Astrocyte of the spinal cord (primary cell): ENCODE results near the gene BBX.

Source experiments
- DNase-seq: peaks from one replicate; pipeline ENCODE4 v3.0.0; 2011; ENCODE audit warnings: low read depth, low spot score
- H3K4me3 ChIP-seq: 2 replicates; pipeline ENCODE4 v1.5.1; 2011; ENCODE audit warnings: low read depth, mild to moderate bottlenecking, low read length, moderate library complexity
- in situ Hi-C: cut with HindIII; loops from 2 replicates; pipeline ENCODE4 v1.10.0; 2017; ENCODE audit warnings: low sequenced_read_pairs
- TF ChIP-seq, protein P1 (sequence below): IDR thresholded peaks from 2 replicates; pipeline ENCODE4 v1.5.1; 2012; ENCODE audit warnings: low read depth, mild to moderate bottlenecking, low read length, inconsistent platforms

The BBX gene

DNA sequence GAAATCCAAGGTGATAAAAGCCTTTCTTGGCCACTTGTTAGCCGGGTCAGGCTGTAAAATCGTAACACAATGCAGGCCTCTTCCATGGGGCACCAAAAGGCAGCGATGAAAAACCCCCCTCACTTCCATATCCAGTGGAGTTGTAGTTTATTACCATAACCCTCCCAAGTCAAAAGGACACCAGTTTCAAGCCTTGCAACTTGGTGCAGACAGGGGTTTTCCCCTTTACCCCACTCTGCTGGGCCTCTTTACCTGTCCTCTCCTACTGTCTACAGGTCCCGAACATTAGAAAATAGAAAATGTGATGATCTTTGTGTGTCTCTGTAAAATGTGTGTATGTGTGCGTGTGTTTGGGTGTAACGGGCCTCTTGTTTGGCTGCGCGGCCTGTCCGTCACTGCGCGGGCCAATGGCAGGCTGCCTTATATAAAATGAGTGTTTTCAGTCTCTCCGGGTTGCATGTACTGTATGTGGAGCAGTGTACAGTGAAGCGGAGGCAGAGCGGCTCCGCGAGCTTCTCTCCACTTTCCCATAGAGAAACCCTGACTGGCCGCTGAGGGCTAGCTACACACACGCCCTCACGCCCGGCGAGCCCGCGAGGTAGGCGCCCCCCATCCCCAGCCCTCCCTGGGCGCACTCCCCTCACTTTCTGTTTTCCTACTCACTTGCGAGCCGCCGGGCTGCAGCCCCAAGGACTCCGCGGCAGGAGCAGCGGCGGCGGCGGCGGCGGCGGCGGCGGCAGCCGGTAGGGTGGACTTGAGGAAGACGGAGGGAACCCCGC, at the start of gene BBX:
BBX (plus strand) TSS at position 453 of the 779 bp plus-strand sequence. CDS start 187,499 bp downstream, outside the sequence.
- DNase-seq: peak; percentile 99
- peak within 1 kb of the TSS; percentile 68 for H3K4me3 ChIP-seq
- in situ Hi-C loops: no loop called here
- TF ChIP-seq, protein P1, sequence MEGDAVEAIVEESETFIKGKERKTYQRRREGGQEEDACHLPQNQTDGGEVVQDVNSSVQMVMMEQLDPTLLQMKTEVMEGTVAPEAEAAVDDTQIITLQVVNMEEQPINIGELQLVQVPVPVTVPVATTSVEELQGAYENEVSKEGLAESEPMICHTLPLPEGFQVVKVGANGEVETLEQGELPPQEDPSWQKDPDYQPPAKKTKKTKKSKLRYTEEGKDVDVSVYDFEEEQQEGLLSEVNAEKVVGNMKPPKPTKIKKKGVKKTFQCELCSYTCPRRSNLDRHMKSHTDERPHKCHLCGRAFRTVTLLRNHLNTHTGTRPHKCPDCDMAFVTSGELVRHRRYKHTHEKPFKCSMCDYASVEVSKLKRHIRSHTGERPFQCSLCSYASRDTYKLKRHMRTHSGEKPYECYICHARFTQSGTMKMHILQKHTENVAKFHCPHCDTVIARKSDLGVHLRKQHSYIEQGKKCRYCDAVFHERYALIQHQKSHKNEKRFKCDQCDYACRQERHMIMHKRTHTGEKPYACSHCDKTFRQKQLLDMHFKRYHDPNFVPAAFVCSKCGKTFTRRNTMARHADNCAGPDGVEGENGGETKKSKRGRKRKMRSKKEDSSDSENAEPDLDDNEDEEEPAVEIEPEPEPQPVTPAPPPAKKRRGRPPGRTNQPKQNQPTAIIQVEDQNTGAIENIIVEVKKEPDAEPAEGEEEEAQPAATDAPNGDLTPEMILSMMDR: no peak

DNA sequence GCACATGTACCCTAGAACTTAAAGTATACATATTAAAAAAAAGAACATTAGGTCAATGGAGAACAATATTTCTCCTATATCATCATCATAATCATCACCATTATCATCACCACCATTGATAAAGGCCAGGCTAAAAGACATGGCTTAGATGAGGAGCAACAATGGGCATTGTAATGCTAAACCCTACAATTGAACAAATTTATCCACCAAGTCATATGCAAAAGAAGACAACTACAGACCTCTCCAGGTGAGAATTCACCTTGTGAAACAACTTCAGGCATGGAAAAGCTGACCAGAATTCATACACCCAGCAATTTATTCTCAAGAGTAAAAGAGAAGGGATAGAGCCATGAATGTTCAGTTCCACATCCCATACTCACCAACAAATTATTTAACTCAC, 46.3 kb upstream of the BBX start:
- in situ Hi-C loops: no loop called here
- TF ChIP-seq, protein P1: no peak
- DNase-seq: no peak
- H3K4me3 ChIP-seq: no peak overlapping the region

DNA sequence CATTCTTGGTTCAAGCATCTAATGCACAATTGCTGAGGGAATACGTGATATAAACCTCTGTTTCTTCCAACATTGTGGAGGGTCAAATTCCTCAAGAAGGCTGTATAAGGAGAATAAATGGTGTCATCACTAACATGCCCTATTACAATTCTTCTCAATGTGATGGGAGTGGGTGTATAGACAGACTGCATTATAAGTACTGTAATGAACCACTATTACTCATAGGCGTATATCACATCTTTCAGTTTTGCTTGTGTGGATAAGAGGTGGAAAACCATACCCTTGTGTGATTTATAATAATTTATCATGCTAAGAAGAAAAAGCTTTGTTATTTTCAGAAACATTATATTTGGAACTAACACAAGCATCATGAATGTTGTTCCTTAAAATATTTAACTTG, 35.3 kb upstream of the BBX start:
- in situ Hi-C loops: no loop called here
- DNase-seq: no peak
- H3K4me3 ChIP-seq: no peak overlapping the region
- TF ChIP-seq, protein P1: no peak

DNA sequence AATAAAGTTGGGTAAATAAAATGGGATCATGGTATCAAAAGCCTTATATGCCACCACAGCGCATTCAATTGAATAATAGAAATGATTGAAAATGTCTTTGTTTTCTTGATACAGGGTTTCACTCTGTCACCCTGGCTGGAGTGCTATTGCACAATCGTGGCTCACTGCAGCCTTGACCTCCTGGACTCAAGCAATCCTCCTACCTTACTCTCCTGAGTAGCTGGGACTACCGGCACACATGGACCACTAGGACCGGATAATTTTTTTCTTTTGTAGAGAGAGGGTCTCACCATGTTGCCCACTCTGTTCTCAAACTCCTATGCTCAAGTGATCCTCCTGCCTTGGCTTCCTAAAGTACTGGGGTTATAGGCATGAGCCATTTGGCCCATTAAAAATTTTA, 33.8 kb upstream of the BBX start:
- in situ Hi-C loops: no loop called here
- no peak for DNase-seq
- TF ChIP-seq, protein P1: no peak
- H3K4me3 ChIP-seq: no peak overlapping the region

DNA sequence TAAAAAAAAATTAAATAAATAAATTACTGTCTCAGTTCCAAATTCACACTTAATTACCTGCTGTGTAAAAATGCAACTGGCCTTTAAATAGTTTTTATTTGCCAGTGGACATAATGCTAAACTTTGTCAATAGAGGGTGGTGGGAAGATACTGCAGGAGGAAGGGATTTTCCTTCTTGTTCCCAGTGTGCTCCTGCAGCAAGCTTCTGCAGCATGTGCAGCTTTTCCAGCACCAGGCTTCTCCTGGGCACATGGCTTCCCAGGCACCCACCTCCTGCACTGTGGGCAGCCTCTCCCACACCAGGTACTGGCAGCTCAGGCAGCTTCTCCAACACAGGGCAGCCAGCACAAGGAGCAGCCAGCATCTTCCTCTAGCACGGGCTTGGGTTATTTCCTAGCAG, 29.6 kb upstream of the BBX start:
- no peak for DNase-seq
- TF ChIP-seq, protein P1: no peak
- in situ Hi-C loops: no loop called here
- no peak overlapping the region for H3K4me3 ChIP-seq

DNA sequence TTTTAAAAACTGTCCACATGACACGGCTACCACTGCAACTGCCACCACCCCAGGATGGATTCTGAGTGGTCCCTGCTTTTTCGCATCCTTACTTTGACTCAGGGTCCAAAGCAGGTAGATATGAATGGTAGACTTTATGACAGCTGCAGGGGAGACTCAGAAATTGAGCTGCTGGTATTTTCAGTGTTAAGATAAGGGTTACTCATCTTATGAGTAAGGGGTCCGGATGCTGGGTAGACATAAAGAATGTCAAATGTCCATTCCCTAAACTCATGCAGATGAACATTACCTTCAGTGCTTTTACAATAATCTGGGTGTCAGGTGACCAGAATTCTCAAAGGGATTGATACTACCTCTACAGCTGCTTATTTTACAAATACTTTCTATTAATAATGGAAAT, 25.9 kb upstream of the BBX start:
- DNase-seq: no peak
- TF ChIP-seq, protein P1: no peak
- H3K4me3 ChIP-seq: no peak overlapping the region
- in situ Hi-C loops: no loop called here

DNA sequence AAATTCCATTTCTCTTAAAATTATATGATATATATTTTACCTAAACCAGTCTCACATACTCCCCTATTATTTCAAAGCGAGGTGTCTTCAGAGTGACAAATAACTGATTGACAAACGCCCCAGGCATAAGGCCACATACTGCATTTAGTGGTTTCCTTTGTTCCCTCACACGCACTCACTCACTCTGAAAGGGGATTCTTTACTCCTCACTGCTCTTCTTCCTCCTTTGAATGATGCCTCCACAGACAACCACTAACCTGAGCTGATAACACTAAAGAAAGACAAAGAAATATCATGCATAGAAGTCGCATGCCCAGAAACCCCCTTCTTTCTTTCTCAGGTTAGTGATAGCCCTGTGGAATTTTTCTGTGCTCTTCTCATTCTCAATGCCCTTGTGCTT, 24.1 kb upstream of the BBX start:
- in situ Hi-C loops: no loop called here
- no peak overlapping the region for H3K4me3 ChIP-seq
- DNase-seq: no peak
- TF ChIP-seq, protein P1: no peak
